HG03039 (cell line): ENCODE measurements around the gene FILIP1.

Experiments
- ATAC-seq: cut with Tn5 transposase; IDR thresholded peaks from one replicate; pipeline ENCODE4 v1.9.1; 2021; ENCODE audit warnings: mild to moderate bottlenecking, moderate library complexity; ENCODE audit not compliant: unreplicated experiment

FILIP1 gene

DNA sequence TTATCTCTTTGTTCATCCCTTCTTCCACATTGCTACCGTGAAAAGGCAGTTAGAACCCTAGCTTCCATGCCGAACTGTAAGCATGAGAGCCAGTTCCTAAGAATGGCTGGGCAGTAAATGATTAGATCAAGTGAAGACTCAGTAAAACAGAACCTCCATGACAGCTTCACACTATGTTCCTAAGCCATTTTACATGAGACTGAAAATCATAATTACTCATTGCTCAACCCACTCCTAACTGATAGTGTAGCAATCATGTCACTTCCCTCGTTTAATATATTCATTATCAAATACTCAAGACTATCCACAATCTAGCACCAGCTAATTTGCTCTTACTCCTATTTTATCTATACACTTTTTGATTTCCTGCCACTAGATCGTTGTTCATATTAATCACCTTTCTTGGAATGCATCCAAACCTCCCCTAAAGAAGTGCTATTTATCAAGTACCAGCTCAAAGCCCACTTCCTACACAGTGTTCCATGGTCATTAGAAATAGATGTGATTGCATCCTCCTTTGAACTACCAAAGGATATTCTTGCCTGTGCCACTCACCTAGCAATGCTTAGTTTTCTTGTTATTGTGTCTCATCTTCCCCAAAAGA, 215.0 kb downstream of the FILIP1 start:
- no peak for ATAC-seq

- ATAC-seq = no peak
These were observed 218.5 kb downstream of the FILIP1 start for GRCh38 chr6:75275067-75275466.

- ATAC-seq = no peak
These were observed 220.6 kb downstream of the FILIP1 start for GRCh38 chr6:75273009-75273408.

DNA sequence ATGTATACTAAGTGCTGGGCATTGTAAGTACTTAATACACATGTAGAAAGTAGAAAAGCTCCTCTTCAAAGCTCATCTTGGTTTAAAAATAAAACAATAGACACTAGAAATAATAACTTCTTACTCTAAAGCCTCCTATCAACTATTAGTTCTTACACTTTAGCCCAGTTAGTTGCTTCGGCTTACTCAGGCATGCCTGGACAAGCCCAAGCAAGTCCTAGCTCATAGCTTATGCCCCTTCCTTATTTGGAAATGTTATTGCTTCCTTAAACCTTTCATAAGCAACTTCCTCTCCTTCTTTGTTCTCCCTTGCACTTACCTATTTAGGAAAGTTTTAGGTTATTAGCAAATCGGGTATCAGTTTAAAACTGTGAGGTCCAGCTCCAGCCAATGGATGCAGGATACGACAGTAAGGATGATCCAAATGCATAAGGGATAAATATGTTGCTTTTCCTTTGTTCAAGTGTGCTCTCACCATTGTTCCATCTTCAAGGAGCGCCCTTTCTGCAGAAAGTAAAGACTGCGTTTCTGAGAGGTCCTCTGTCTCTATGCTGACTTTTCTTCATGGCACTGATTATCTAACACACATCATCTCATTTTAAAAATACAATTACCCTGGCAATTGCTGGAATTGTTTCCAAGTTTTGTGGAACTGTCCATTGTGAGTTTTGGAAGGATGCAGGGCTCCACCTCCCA, 221.3 kb downstream of the FILIP1 start:
- no peak for ATAC-seq

DNA sequence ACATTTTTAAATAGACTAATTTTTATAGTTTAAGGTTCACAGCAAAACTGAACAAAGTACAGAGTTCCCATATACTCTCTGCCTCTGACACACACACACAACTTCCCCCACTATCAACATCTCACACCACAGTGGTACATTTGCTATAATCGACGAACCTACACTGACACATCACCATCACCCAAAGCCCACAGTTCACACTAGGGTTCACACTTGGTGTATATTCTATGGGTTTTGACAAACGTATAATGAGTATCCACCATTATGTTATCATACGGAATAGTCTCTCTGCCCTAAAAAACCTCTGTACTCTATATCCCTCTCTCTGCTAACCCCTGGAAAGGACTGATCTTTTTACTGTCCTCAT, 224.6 kb downstream of the FILIP1 start:
- ATAC-seq = no peak

DNA sequence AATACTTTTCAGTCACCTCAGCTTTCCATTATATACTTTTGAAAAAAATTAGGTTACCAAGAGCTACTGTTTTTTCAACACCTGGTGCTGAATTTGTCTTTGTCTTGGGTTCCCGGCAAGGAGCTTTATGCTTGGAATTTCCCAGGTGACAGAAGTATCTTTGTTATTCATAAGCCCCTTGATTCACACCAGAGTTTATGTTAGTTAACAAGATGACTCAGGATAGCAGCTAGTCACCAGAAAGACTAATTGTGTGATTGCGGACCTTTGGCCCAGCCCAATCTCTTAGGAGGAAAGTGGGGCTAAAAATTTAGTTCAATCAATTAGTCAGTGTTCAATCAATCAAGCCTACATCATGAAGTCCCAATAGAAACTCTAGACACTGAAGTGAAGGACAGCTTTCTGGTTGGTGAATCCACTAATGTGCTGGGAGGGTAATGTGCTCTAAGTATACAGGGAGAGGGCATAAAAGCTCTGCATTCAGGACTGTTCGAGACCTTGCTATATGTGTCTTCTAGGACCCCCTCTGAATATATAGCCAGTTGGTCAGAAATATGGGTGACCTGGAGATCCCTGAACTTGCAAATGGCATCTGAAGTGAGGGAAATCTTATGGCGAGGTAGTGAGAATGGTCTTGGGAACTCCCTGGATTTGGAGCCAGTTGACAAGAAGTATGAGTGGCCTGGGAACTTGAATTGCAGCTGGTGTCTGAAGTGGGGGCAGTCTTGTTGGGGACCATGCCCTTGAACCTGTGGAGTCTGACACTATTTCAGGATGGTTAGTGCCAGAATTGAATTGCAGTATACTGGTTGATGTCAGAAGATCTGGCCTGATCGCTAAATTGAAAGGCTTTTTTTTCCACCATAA, 225.2 kb downstream of the FILIP1 start:
- no peak for ATAC-seq

GRCh38 chr6:75267461-75267860, 226.1 kb downstream of the FILIP1 start:
- no peak for ATAC-seq

DNA sequence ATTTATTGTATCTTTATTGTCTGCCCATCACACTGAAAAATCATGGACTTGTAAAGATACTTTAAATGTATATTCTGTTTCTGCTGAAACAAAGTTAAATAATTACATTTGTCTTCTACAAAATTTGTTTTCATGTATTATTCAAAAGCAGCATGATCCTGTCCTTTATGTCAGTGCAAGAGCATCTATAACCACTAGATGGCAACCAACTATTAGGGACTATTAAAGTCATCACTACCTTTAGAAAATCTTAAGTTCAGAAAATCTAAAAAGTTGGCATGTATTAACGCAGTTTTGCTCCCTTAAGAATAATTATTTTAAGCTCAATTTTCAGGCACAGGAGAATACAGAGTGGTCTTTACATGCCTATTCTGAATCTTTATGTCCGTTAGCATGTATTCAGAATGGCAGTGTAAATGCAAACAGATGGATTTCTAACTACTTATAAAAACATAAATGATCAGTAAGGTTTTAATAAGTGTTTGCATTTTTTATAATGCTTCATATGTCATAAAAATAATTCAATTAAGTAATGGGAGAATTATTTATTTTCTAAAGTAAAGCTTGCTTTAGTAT, 226.8 kb downstream of the FILIP1 start:
- ATAC-seq = peak; percentile 72

GRCh38 chr6:75263401-75263750, 230.2 kb downstream of the FILIP1 start:
- ATAC-seq = no peak

- ATAC-seq = no peak
These were observed 230.7 kb downstream of the FILIP1 start for GRCh38 chr6:75262716-75263400.

GRCh38 chr6:75261299-75261698, 232.3 kb downstream of the FILIP1 start:
- no peak for ATAC-seq

DNA sequence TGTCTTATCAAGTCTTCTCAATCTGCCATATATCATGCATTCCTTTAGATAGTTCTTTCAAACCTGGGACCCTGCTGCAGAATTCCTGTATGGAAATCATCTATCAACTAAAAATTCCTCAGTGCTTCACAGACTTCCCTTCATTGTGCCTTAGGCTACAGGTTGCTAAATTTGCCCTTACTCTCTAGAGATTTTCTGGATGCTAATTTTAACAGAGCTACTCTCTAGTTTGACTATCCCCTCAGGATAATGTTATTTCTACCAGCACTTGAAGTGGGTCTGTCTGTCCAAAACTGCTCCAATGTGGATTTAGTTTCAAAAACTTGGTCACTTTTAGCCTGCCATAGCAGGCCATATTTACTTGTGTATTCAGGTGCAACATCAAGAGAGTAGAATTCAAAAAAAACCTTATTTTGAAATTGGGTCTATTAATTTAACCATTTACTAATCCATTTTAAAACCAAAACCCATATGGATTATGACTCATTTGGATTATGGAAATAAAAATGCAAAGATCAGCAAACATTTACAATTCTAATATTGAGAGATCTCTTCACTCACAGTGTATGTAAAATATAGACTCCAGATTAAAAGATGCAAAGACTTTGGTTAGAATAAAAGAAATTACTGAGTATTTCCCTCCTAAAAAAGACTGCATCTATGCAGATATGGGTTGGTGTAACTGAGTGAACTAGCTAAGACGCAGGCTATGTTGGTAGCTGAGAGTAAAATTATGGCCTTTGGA, 236.1 kb downstream of the FILIP1 start:
- no peak for ATAC-seq

DNA sequence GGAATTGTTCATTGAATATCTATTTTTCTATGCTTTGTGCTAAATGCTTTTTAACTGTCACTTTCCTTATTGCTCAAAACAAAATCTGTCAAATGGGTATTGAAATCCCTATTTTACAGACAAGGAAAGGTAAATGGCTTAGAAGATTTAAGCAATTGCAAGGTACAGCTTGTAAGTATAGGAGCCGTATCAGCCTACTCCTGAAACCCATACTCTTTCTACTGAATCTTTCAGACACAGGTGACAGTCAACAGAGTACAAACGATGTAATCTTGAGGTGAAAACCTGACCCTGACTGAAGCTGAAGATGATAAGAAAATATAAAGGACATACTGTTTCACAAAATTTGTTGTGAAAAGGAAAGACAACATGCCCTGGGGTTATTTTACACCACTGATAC, 243.0 kb downstream of the FILIP1 start:
- ATAC-seq = no peak

DNA sequence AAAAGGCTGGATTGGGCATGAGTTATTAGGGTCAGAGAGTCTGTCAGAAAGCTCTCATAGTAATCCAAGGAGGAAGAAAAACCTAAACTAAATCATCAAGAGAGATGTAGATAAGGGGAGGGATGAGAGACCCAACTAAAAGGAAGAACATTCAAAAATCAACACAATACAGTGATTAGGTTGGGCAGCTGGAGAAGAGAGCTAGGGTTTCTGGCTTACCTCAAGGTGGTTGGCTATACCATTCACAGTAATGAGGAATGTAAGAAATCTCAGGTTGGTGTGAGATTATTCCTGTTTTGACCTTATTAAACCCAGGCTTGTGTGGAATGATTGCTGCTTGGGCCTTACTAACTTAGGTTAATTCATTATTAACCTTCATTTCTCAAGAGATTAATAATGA, 243.8 kb downstream of the FILIP1 start:
- ATAC-seq = no peak

GRCh38 chr6:75246386-75246785, 247.2 kb downstream of the FILIP1 start:
- no peak for ATAC-seq

DNA sequence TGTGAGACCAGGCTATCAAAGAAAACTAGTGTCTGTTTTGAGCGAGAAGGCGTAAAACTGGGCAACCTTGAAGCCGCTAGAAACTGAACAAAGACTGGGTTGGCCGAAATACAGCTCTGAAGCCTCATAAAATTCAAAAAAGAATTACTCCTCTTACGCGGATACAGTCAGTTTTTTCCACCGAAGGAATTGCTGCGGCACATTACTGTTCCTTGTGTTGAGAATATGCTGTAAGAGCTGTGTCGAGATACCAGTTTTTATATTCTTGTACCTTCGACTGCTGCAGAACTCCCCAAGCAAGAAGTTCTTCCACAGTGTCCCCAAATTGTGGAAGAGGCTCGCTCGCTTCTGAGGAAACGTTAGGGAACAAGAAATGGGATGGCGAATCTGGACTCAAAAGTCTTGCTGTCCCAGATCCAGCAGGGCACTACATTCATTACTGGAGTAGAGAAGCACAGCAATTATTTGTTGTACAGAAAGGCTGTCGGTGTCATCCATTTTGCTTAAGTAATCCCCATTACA, 249.5 kb downstream of the FILIP1 start:
- ATAC-seq = no peak

DNA sequence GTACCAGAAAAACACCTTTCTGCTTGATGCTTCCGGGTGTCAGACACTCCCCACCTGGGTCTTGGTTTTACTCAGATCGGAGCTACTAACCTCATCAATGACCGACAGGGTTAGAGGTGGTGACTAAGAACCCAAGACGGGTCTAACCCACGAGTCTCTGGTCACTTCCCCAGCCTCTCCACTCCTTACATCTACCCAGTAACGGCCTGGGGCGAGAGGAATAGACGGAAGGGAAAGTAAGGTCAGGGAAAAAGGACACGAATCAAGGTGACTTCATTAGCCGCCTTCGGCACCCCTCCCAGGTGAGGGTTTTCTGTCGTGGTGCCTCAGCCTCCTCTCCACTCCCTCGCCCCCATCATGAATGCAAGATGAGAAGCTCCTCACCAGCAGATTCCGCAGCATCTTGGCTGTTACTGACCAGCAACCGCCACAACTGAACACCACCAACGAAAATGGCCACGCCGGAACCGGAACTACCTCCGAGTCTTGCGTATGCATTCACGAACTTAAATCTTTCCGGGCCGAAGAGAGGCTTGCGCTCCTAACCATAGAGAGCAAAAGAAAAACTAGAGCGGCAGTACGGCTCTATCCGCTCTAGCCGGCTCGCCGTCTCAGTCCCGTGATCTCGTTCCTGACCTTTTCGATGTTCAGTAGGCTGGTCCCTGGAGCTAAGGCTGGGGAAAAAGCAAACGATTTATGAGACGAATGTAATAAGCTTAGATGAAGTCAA, 250.1 kb downstream of the FILIP1 start, which contains the start of gene COX7A2:
COX7A2 (minus strand) TSS at position 469 of the 730 bp plus-strand sequence; CDS start at position 402, 67 bp downstream.
- peak; percentile 97 for ATAC-seq
